Measurements from ENCODE around the gene CA4. TPM values are rescaled to one million over a fixed set of nuclear protein-coding genes. Genes with fewer than 3 reads are reported as not detected.

The CA4 gene
- total RNA-seq, 1 experiment from 2014 or later: 1.7 TPM

- H2BK120ac ChIP-seq (ENCODE audit: low read depth, low read length, poor library complexity, severe bottlenecking): no peak overlapping the region
- no peak overlapping the region for H2BK5ac ChIP-seq (ENCODE audit: insufficient read length, low read length)
- H3K23me2 ChIP-seq (ENCODE audit: insufficient read length, low read depth, low read length, poor library complexity, severe bottlenecking): no peaks in the 10 kb centered on the region
- no peak overlapping the region for H4K8ac ChIP-seq (replicated peaks; ENCODE audit: insufficient read length, low read depth, low read length)
- no peaks in the 10 kb centered on the region for H3K27me3 ChIP-seq (ENCODE audit: insufficient read depth, low read length)
- H3K4ac ChIP-seq (ENCODE audit: low read depth, low read length): no peak overlapping the region
- no peak overlapping the region for H4K5ac ChIP-seq (ENCODE audit: insufficient read length, low read depth, low read length)
- H3K9me3 ChIP-seq (ENCODE audit: control insufficient read depth, low read depth, low read length): no peaks in the 10 kb centered on the region
- no peaks in the 10 kb centered on the region for H3K79me1 ChIP-seq (ENCODE audit: insufficient read depth, low read depth, low read length, poor library complexity, severe bottlenecking)
- H2BK20ac ChIP-seq (ENCODE audit: low read depth, low read length, poor library complexity, severe bottlenecking): no peak overlapping the region
- H3K27ac ChIP-seq (ENCODE audit: insufficient read length, low read depth, low read length): no peak overlapping the region
- no peak overlapping the region for H3K14ac ChIP-seq (ENCODE audit: insufficient read depth, low read length)
- H2AK5ac ChIP-seq (ENCODE audit: insufficient read length, low read length): no peak overlapping the region
- H3T11ph ChIP-seq (ENCODE audit: low read length): no peak overlapping the region
- no peak overlapping the region for H2BK15ac ChIP-seq (ENCODE audit: low read depth, low read length)
- no peak overlapping the region for H3K4me2 ChIP-seq (ENCODE audit: insufficient read depth, insufficient read length, low read length)
- H2BK12ac ChIP-seq (ENCODE audit: insufficient read length, low read depth, low read length): no peak overlapping the region
- H3K23ac ChIP-seq (ENCODE audit: insufficient read length, low read depth, low read length): no peak overlapping the region
- peaks cover 7% of the 10 kb centered on the region; the same call in 1 of the 2 replicates for H3K4me1 ChIP-seq (ENCODE audit: insufficient read depth, low read length)
- H3K36me3 Mint-ChIP-seq (ENCODE audit: insufficient read depth in 1 of 3, low read depth in 3 of 3): no peaks in the 10 kb centered on the region
- no peak overlapping the region for H2AFZ ChIP-seq (ENCODE audit: low read length)
- no peak overlapping the region for H3K4me3 Mint-ChIP-seq
- H3K18ac ChIP-seq (ENCODE audit: insufficient read length, low read depth, low read length): no peak overlapping the region
- WGBS (ENCODE audit: extremely low coverage, insufficient read length, low lambda C conversion rate): no CpG with 5 or more reads among the region's 6 CpGs
- H3K27me3 Mint-ChIP-seq (ENCODE audit: low read depth): peaks cover 12% of the 10 kb centered on the region
- DNase-seq: no peak
- no peak overlapping the region for H3K9ac ChIP-seq (ENCODE audit: extremely low read depth, insufficient read length, low read length)
- peaks cover 2% of the 10 kb centered on the region for H4K20me1 ChIP-seq (ENCODE audit: control insufficient read depth, insufficient read depth, insufficient read length)
- TF ChIP-seq CTCF (conservative IDR thresholded peaks at IDR 0.05): no peak
- H3K27ac Mint-ChIP-seq: peak overlapping the region in 2 of 3 experiments; percentile 11 to 49; a peak in 1 of 7 replicates
- no peaks in the 10 kb centered on the region for H3K9me3 Mint-ChIP-seq
- no peak overlapping the region for H4K91ac ChIP-seq (ENCODE audit: insufficient read length, low read depth, low read length)
- peaks cover 37 to 56% of the 10 kb centered on the region in 2 experiments for H3K4me1 Mint-ChIP-seq
- no peaks in the 10 kb centered on the region for H3K79me2 ChIP-seq (ENCODE audit: insufficient read depth, low read length)
- no peak overlapping the region for H3K56ac ChIP-seq (ENCODE audit: insufficient read length, low read depth, low read length)
These were observed 14.4 kb downstream of the CA4 start for GRCh38 chr17:60164164-60164563.
